ENCODE measurements around the gene AUH.

The AUH gene

DNA sequence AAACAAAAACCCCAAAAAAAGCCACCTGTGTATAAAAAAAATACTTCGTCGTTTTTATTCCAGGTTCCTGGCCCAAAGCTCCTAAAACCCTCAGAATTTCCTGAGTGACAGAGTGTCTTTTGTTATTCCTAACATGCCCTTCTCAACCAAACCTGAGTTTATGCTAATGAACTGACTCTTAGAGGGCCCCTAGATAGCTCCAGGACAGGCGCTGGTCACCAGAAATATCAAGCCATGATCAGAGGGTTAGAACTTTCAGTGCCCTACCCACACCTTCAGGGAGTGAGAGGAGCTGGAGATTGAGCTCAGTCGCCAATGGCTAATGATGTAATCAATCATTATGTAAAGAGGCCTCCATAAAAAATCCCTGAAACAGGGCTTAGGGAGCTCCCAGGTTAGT is 15.7 kb downstream of the AUH start:
- Histone ChIP-seq H3K9ac (ENCODE audit: low read length in 5 of 5) (no peak overlapping the region), H3K36me3 (ENCODE audit: control insufficient read depth in 5 of 5, insufficient read depth in 5 of 5, low read length in 5 of 5) (peaks cover 10 to 24% (median 13%) of the 10 kb centered on the region in 5 donors), H3K27ac (ENCODE audit: low read depth, low read length) (no peak overlapping the region), H3K9me3 (ENCODE audit: control insufficient read depth in 5 of 5, low read length in 5 of 5) (peaks cover 0 to 6% (median 0%) of the 10 kb centered on the region in 5 donors), H3K4me3 (ENCODE audit: low read depth in 1 of 5, low read length in 5 of 5) (no peak overlapping the region), H3K27me3 (ENCODE audit: control insufficient read depth in 5 of 5, insufficient read depth in 4 of 5, low read length in 5 of 5) (no peaks in the 10 kb centered on the region), H3K4me1 (ENCODE audit: control insufficient read depth in 5 of 5, insufficient read depth in 5 of 5, low read length in 5 of 5) (peaks cover 0 to 9% (median 6%) of the 10 kb centered on the region in 5 donors)

GRCh38 chr9:91342575-91342974 is 19.1 kb downstream of the AUH start:
- Histone ChIP-seq H3K27me3 (ENCODE audit: control insufficient read depth in 5 of 5, insufficient read depth in 4 of 5, low read length in 5 of 5) (no peaks in the 10 kb centered on the region), H3K4me1 (ENCODE audit: control insufficient read depth in 5 of 5, insufficient read depth in 5 of 5, low read length in 5 of 5) (peaks cover 0 to 14% (median 10%) of the 10 kb centered on the region in 5 donors), H3K4me3 (ENCODE audit: low read depth in 1 of 5, low read length in 5 of 5) (no peak overlapping the region), H3K36me3 (ENCODE audit: control insufficient read depth in 5 of 5, insufficient read depth in 5 of 5, low read length in 5 of 5) (peaks cover 17 to 33% (median 25%) of the 10 kb centered on the region in 5 donors), H3K9me3 (ENCODE audit: control insufficient read depth in 5 of 5, low read length in 5 of 5) (peaks cover 0 to 6% (median 0%) of the 10 kb centered on the region in 5 donors), H3K9ac (ENCODE audit: low read length in 5 of 5) (no peak overlapping the region), H3K27ac (ENCODE audit: low read depth, low read length) (no peak overlapping the region)

GRCh38 chr9:91341749-91342148 is 20.0 kb downstream of the AUH start:
- H3K4me1 ChIP-seq (ENCODE audit: control insufficient read depth in 5 of 5, insufficient read depth in 5 of 5, low read length in 5 of 5), result peaks cover 0 to 8% (median 3%) of the 10 kb centered on the region in 5 donors
- no peak overlapping the region for H3K27ac ChIP-seq (ENCODE audit: low read depth, low read length)
- H3K9me3 ChIP-seq (ENCODE audit: control insufficient read depth in 5 of 5, low read length in 5 of 5), result peaks cover 0 to 6% (median 0%) of the 10 kb centered on the region in 5 donors
- H3K27me3 ChIP-seq (ENCODE audit: control insufficient read depth in 5 of 5, insufficient read depth in 4 of 5, low read length in 5 of 5), result no peaks in the 10 kb centered on the region
- peaks cover 19 to 39% (median 25%) of the 10 kb centered on the region in 5 donors for H3K36me3 ChIP-seq (ENCODE audit: control insufficient read depth in 5 of 5, insufficient read depth in 5 of 5, low read length in 5 of 5)
- no peak overlapping the region for H3K4me3 ChIP-seq (ENCODE audit: low read depth in 1 of 5, low read length in 5 of 5)
- H3K9ac ChIP-seq (ENCODE audit: low read length in 5 of 5), result no peak overlapping the region

DNA sequence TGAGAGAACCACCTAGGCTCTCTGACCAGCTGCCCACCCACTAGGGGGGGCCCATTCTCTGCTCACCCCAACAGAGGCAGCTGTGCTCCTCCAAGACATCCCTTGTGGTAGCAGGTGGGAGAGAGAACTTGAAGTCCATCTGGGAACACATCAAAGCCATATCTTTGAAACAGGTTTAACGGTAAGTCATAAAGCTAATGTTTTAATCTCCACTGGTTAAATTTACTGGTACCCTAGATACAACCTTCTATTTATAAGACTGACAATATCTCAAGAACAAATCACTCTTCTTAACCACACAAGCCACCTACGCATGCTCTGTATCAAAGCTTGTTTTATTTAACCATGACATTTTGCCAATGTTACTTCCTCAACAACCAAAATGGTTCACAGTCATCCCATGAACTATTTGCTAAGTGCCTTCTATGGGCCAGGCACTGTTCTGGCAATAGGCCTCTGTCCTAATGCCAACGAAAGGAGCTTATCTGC is 20.4 kb downstream of the AUH start:
- H3K4me1 ChIP-seq (ENCODE audit: control insufficient read depth in 5 of 5, insufficient read depth in 5 of 5, low read length in 5 of 5), result peaks cover 0 to 8% (median 3%) of the 10 kb centered on the region in 5 donors
- H3K4me3 ChIP-seq (ENCODE audit: low read depth in 1 of 5, low read length in 5 of 5), result no peak overlapping the region
- no peak overlapping the region for H3K27ac ChIP-seq (ENCODE audit: low read depth, low read length)
- H3K27me3 ChIP-seq (ENCODE audit: control insufficient read depth in 5 of 5, insufficient read depth in 4 of 5, low read length in 5 of 5), result no peaks in the 10 kb centered on the region
- H3K9ac ChIP-seq (ENCODE audit: low read length in 5 of 5), result no peak overlapping the region
- H3K9me3 ChIP-seq (ENCODE audit: control insufficient read depth in 5 of 5, low read length in 5 of 5), result peaks cover 0 to 6% (median 0%) of the 10 kb centered on the region in 5 donors
- peaks cover 19 to 39% (median 25%) of the 10 kb centered on the region in 5 donors for H3K36me3 ChIP-seq (ENCODE audit: control insufficient read depth in 5 of 5, insufficient read depth in 5 of 5, low read length in 5 of 5)

- Histone ChIP-seq H3K9ac (ENCODE audit: low read length in 5 of 5) (peak overlapping the region in 1 of 5 donors; percentile 54), H3K27ac (ENCODE audit: low read depth, low read length) (no peak overlapping the region), H3K36me3 (ENCODE audit: control insufficient read depth in 5 of 5, insufficient read depth in 5 of 5, low read length in 5 of 5) (peaks cover 19 to 39% (median 25%) of the 10 kb centered on the region in 5 donors), H3K4me3 (ENCODE audit: low read depth in 1 of 5, low read length in 5 of 5) (no peak overlapping the region), H3K27me3 (ENCODE audit: control insufficient read depth in 5 of 5, insufficient read depth in 4 of 5, low read length in 5 of 5) (no peaks in the 10 kb centered on the region), H3K4me1 (ENCODE audit: control insufficient read depth in 5 of 5, insufficient read depth in 5 of 5, low read length in 5 of 5) (peaks cover 0 to 8% (median 3%) of the 10 kb centered on the region in 5 donors), H3K9me3 (ENCODE audit: control insufficient read depth in 5 of 5, low read length in 5 of 5) (peaks cover 0 to 6% (median 0%) of the 10 kb centered on the region in 5 donors)
Measured at GRCh38 chr9:91340395-91340967, 21.2 kb downstream of the AUH start.

DNA sequence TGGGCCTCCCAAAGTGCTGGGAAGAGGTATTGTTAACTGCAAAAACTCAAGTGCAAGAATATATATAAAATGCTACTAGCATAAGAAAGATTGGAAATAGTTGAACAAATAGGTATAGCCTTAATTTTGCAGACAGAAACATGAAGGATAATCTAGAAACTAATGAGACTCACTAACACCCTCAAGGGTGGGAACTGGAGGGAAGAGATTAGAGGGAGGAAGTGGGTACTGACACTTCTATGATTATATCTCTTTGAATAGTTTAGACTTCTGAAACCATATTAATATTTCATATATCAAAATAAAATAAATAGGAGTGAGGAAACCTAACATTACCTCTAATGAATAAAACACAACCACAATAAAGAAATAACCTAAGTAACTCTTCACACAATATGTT is 23.0 kb downstream of the AUH start:
- no peak overlapping the region for H3K27ac ChIP-seq (ENCODE audit: low read depth, low read length)
- H3K9me3 ChIP-seq (ENCODE audit: control insufficient read depth in 5 of 5, low read length in 5 of 5), result peaks cover 0 to 6% (median 0%) of the 10 kb centered on the region in 5 donors
- no peaks in the 10 kb centered on the region for H3K27me3 ChIP-seq (ENCODE audit: control insufficient read depth in 5 of 5, insufficient read depth in 4 of 5, low read length in 5 of 5)
- no peak overlapping the region for H3K4me3 ChIP-seq (ENCODE audit: low read depth in 1 of 5, low read length in 5 of 5)
- no peak overlapping the region for H3K9ac ChIP-seq (ENCODE audit: low read length in 5 of 5)
- H3K36me3 ChIP-seq (ENCODE audit: control insufficient read depth in 5 of 5, insufficient read depth in 5 of 5, low read length in 5 of 5), result peaks cover 19 to 39% (median 25%) of the 10 kb centered on the region in 5 donors
- peaks cover 0 to 13% (median 4%) of the 10 kb centered on the region in 5 donors for H3K4me1 ChIP-seq (ENCODE audit: control insufficient read depth in 5 of 5, insufficient read depth in 5 of 5, low read length in 5 of 5)

DNA sequence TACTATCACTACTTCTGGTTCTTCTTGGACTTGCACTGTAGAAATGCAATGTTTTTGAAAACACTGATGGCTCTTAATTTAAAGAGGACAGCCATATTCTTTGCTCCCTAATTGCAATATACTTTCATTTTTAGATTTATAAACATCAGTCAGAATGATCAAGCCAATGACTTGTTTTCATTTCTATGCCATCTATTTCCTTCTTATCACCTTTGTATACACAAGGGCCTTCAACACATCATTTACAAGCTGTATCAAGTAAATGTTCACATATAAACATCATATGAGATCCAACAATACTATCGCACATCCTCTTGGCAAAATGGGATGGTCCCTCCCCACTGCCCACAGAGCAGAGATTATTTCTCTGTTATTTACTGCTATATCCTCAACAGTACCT is 24.9 kb downstream of the AUH start:
- Histone ChIP-seq H3K4me3 (ENCODE audit: low read depth in 1 of 5, low read length in 5 of 5) (no peak overlapping the region), H3K9me3 (ENCODE audit: control insufficient read depth in 5 of 5, low read length in 5 of 5) (peaks cover 0 to 1% (median 0%) of the 10 kb centered on the region in 5 donors), H3K27me3 (ENCODE audit: control insufficient read depth in 5 of 5, insufficient read depth in 4 of 5, low read length in 5 of 5) (no peaks in the 10 kb centered on the region), H3K4me1 (ENCODE audit: control insufficient read depth in 5 of 5, insufficient read depth in 5 of 5, low read length in 5 of 5) (peaks cover 3 to 26% (median 15%) of the 10 kb centered on the region in 5 donors), H3K9ac (ENCODE audit: low read length in 5 of 5) (no peak overlapping the region), H3K27ac (ENCODE audit: low read depth, low read length) (no peak overlapping the region), H3K36me3 (ENCODE audit: control insufficient read depth in 5 of 5, insufficient read depth in 5 of 5, low read length in 5 of 5) (peaks cover 15 to 28% (median 19%) of the 10 kb centered on the region in 5 donors)

DNA sequence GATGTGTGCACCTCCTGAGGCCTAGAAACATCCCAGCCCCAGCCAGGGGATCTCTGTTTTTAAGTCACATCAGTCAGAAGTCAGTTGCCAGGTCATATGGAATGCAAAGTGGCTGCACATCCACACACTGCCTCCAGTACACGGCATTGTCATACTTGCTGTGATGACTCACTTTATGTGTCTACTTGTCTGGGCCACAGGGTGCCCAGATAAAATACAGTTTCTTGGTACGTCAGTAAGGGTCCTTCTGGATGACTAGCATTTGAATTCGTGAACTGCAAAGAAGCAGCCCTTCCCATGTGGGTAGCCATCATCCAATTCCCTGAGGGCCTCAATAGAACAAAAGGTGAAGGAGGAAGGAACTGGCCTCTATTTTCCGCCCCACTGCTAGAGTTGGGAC is 27.7 kb downstream of the AUH start:
- Histone ChIP-seq H3K4me3 (ENCODE audit: low read depth in 1 of 5, low read length in 5 of 5) (no peak overlapping the region), H3K4me1 (ENCODE audit: control insufficient read depth in 5 of 5, insufficient read depth in 5 of 5, low read length in 5 of 5) (peaks cover 3 to 18% (median 9%) of the 10 kb centered on the region in 5 donors), H3K27ac (ENCODE audit: low read depth, low read length) (peak overlapping the region; percentile 71), H3K9ac (ENCODE audit: low read length in 5 of 5) (peak overlapping the region in 1 of 5 donors; percentile 3), H3K36me3 (ENCODE audit: control insufficient read depth in 5 of 5, insufficient read depth in 5 of 5, low read length in 5 of 5) (peaks cover under 1 to 13% (median 7%) of the 10 kb centered on the region in 5 donors), H3K27me3 (ENCODE audit: control insufficient read depth in 5 of 5, insufficient read depth in 4 of 5, low read length in 5 of 5) (no peaks in the 10 kb centered on the region), H3K9me3 (ENCODE audit: control insufficient read depth in 5 of 5, low read length in 5 of 5) (no peaks in the 10 kb centered on the region)

- Histone ChIP-seq H3K4me1 (ENCODE audit: control insufficient read depth in 5 of 5, insufficient read depth in 5 of 5, low read length in 5 of 5) (peaks cover 3 to 18% (median 9%) of the 10 kb centered on the region in 5 donors), H3K27me3 (ENCODE audit: control insufficient read depth in 5 of 5, insufficient read depth in 4 of 5, low read length in 5 of 5) (no peaks in the 10 kb centered on the region), H3K9ac (ENCODE audit: low read length in 5 of 5) (peak overlapping the region in 2 of 5 donors; percentile 3 to 4), H3K4me3 (ENCODE audit: low read depth in 1 of 5, low read length in 5 of 5) (no peak overlapping the region), H3K36me3 (ENCODE audit: control insufficient read depth in 5 of 5, insufficient read depth in 5 of 5, low read length in 5 of 5) (peaks cover 0 to 12% (median 7%) of the 10 kb centered on the region in 5 donors), H3K27ac (ENCODE audit: low read depth, low read length) (peak overlapping the region; percentile 71), H3K9me3 (ENCODE audit: control insufficient read depth in 5 of 5, low read length in 5 of 5) (no peaks in the 10 kb centered on the region)
Measured at GRCh38 chr9:91333551-91333950, 28.2 kb downstream of the AUH start.

DNA sequence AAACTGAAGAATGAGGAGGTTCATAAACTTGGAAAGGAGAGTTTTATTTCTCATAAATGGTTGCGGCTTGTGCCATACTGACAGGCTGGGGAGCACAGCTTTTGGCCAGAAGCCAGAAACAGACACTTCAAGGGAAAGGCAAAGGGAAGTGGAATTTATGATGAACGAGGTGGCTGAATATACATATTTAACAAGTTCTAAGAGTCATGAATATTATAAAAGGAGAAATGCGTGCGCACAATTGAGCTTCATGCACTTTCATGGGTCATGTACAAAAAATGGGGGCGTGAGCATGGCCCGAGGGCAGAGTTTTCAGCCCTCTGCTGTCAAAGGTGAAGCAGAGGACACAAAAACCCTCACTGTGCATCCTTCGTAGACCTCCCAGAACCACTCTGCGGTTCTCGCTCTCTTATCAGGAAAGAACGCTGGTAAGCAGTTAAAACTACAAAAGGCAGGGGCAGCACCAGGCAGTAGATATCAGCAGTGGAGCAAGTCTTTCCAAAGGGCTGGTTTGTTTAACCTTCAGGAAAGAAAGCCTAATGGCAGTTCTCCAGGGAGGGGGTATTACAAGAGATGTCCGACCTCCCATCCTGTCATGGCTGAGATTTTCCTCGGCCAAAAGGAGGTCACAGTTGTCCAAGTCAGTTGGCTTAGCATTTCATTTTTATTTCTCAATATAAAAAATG is 29.0 kb downstream of the AUH start:
- peaks cover 0 to 4% (median 2%) of the 10 kb centered on the region in 5 donors for H3K9me3 ChIP-seq (ENCODE audit: control insufficient read depth in 5 of 5, low read length in 5 of 5)
- peak overlapping the region; percentile 71 for H3K27ac ChIP-seq (ENCODE audit: low read depth, low read length)
- H3K9ac ChIP-seq (ENCODE audit: low read length in 5 of 5), result no peak overlapping the region

More for the DNA sequence above, 29.0 kb downstream of the AUH start:
- H3K27me3 ChIP-seq (ENCODE audit: control insufficient read depth in 5 of 5, insufficient read depth in 4 of 5, low read length in 5 of 5), result no peaks in the 10 kb centered on the region
- peaks cover under 1 to 9% (median 4%) of the 10 kb centered on the region in 5 donors for H3K36me3 ChIP-seq (ENCODE audit: control insufficient read depth in 5 of 5, insufficient read depth in 5 of 5, low read length in 5 of 5)
- H3K4me1 ChIP-seq (ENCODE audit: control insufficient read depth in 5 of 5, insufficient read depth in 5 of 5, low read length in 5 of 5), result peaks cover 3 to 19% (median 15%) of the 10 kb centered on the region in 5 donors
- H3K4me3 ChIP-seq (ENCODE audit: low read depth in 1 of 5, low read length in 5 of 5), result no peak overlapping the region
